ENCODE data around the gene TGFBR3L. TPM values are rescaled to one million over a fixed set of nuclear protein-coding genes. Genes with fewer than 3 reads are reported as not detected.

Gene TGFBR3L
- total and polyA plus RNA-seq, 2 of the 8 experiments (the other 6 are each of a cell fraction or from before 2014, with no cell fraction given): 3.1 to 3.7 TPM

- TF ChIP-seq CHD7 (IDR thresholded peaks at IDR 0.05; ENCODE audit: insufficient replicate concordance, low read length) (no peak), POU5F1 (IDR thresholded peaks at IDR 0.05; ENCODE audit: low read depth, low read length) (no peak), ASH2L (IDR thresholded peaks at IDR 0.05; ENCODE audit: low read length) (peak; percentile 8), E2F6 (IDR thresholded peaks at IDR 0.05) (peak; percentile 90), CEBPB (IDR thresholded peaks at IDR 0.05; ENCODE audit: low read depth, low read length) (no peak), POLR2A (IDR thresholded peaks at IDR 0.05; ENCODE audit: control extremely low read depth in 1 of 2, low read depth in 2 of 2, low read length in 2 of 2) (no peak), EP300 (IDR thresholded peaks at IDR 0.05; ENCODE audit: borderline replicate concordance in 1 of 2, low read depth in 2 of 2, low read length in 2 of 2) (0 out of 3 replicates have a peak, but pooled peaks of 1 of the 2 experiments have one; percentile 13)
Measured at GRCh38 chr19:7916103-7916954, 1.7 kb downstream of the TGFBR3L start (continued).

Data from H1 (cell line).